PFSK-1 (cell line): ENCODE data around the gene RXFP4.

Source experiments
- FOXP2 ChIP-seq: optimal IDR thresholded peaks from 2 replicates; pipeline ENCODE3; 2011; ENCODE audit warnings: borderline replicate concordance, control low read depth, inconsistent platforms; ENCODE audit not compliant: insufficient read depth; ENCODE audit errors: extremely low read length, extremely low read depth
- POLR2AphosphoS5 ChIP-seq: IDR thresholded peaks from 2 replicates; pipeline ENCODE4 v1.6.1; 2012; ENCODE audit warnings: low read depth, mild to moderate bottlenecking, control low read depth, low read length, moderate library complexity
- REST ChIP-seq, 2 experiments: IDR thresholded peaks; 2 replicates each; pipeline versions ENCODE4 v1.6.1 to v1.8.0; 2011 to 2012; ENCODE audit warnings: low read depth in 2 of 2, low read length in 2 of 2, control low read depth in 1 of 2, inconsistent platforms in 1 of 2, mild to moderate bottlenecking in 1 of 2, moderate library complexity in 1 of 2; ENCODE audit not compliant: insufficient read depth in 1 of 2
- SIN3A ChIP-seq: IDR thresholded peaks from 2 replicates; pipeline ENCODE4 v1.6.1; 2012; ENCODE audit warnings: mild to moderate bottlenecking, low read length, moderate library complexity, borderline replicate concordance; ENCODE audit not compliant: insufficient read depth
- TAF1 ChIP-seq: IDR thresholded peaks from 2 replicates; pipeline ENCODE4 v1.6.1; 2012; ENCODE audit warnings: low read length, control low read depth, borderline replicate concordance; ENCODE audit not compliant: insufficient read depth

RXFP4 gene

DNA sequence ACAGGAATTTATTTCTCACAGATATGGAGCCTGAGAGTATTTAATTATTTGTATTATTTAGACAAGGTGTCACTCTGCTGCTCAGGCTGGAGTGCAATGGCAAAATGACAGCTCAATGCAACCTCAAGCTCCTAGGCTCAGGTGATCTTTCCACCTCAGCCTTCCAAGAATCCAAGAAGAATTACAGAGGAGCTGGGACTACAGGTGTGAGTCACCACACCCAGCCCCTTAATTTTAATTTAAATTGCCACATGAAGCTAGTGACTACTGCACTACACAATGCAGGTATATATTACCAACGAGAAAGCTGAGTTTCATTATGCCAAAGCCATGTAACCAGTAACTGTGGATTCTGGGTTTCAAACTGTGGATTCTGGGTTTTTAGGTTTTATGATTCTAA is 9.4 kb upstream of the RXFP4 start:
- TF ChIP-seq POLR2AphosphoS5 (no peak), TAF1 (no peak), FOXP2 (no peak), SIN3A (no peak), REST (IDR thresholded peaks at IDR 0.05; ENCODE audit: insufficient read depth in 1 of 2, low read depth in 2 of 2, low read length in 2 of 2) (no peak)

DNA sequence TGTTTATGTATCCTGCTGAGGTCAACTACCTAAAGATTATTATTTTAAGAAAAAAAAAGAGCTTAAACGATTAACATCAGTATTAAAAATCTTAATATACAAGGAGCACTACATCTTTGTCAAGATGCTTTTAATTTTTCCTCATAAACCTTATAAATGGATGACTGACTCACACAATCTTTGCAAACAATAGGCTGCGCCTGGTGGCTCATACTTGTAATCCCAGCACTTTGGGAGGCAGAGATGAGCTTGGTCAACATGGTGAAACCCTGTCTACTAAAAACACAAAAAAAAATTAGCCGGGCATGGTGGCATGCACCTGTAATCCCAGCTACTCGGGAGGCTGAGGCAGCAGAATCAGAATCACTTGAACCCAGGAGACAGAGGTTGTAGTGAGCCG is 9.0 kb upstream of the RXFP4 start:
- TF ChIP-seq FOXP2 (no peak), SIN3A (no peak), POLR2AphosphoS5 (no peak), REST (IDR thresholded peaks at IDR 0.05; ENCODE audit: insufficient read depth in 1 of 2, low read depth in 2 of 2, low read length in 2 of 2) (no peak), TAF1 (no peak)

GRCh38 chr1:155933591-155934096 is 7.8 kb upstream of the RXFP4 start:
- no peak for TF ChIP-seq SIN3A
- no peak for TF ChIP-seq TAF1
- TF ChIP-seq POLR2AphosphoS5, result no peak
- no peak for TF ChIP-seq REST (IDR thresholded peaks at IDR 0.05; ENCODE audit: insufficient read depth in 1 of 2, low read depth in 2 of 2, low read length in 2 of 2)
- TF ChIP-seq FOXP2, result no peak

DNA sequence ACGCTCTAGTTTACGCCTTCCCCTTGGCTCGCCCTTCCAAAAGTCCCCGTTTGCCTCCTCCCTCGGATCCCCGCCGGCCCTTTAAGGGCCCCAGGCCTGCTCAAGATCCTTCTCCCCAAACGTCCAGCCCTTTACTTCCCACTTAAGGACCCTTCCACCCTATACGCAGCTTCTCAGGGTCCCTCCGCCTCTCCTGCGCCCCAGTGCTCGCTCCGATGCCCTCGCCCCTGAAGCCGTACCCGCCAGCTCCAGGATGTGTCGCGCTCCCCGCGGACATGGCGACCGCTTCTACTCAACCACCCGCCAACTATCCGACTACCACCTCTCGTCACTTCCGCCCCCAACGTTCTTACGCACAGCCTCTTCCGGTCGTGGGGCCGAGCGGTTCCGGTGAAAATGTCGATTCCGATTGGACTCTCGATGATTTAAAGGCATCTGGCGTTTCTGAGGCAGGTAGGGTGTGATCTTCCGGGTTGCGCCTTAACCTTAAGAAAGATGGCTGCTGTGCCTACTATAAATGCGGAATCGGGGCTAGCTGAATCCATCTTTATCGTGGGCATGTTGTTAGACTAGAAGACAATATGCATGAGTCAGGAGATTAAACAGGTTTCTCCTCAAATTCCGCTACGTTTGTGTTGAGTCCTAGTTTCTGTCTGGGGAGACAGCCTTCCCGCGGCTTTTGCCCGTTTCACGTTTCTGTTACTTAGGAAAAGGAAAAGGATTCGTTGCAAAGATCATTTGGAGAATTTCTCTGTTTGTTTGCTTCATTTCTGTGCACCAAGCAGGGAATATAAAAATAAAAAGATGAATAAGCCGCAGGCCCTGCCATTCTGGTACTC is 7.1 kb upstream of the RXFP4 start, which contains the start of gene KHDC4:
Gene KHDC4, minus strand, starts transcription at position 317 of the 839 bp plus-strand sequence. Its CDS starts 40 bp downstream, at position 277.
- TF ChIP-seq POLR2AphosphoS5 (peak; percentile 95), SIN3A (0 out of 2 replicates have a peak, but pooled peaks have one; percentile 47), TAF1 (peak; percentile 89), FOXP2 (no peak), REST (IDR thresholded peaks at IDR 0.05; ENCODE audit: insufficient read depth in 1 of 2, low read depth in 2 of 2, low read length in 2 of 2) (peak; percentile 1 to 24; a peak in 1 of 4 replicates)
